COLO829 (cell line): Measurements from ENCODE around the gene GINS3.

ENCODE experiments used
- DNase-seq: peaks from one replicate; pipeline ENCODE4 v3.0.0; 2012; ENCODE audit warnings: low spot score

The GINS3 gene

GRCh38 chr16:58392215-58393137 lies at the start of gene GINS3:
Gene GINS3 (plus strand): TSS chr16:58392471. CDS start chr16:58392602, 131 bp downstream.
- DNase-seq, result peak; percentile 76

GRCh38 chr16:58343562-58343961 lies 48.7 kb upstream of the GINS3 start:
- no peak for DNase-seq

- no peak for DNase-seq
Measured at GRCh38 chr16:58345574-58346354, 46.5 kb upstream of the GINS3 start.

- no peak for DNase-seq
Measured at GRCh38 chr16:58346831-58347371, 45.4 kb upstream of the GINS3 start.

GRCh38 chr16:58348986-58349385 lies 43.3 kb upstream of the GINS3 start:
- DNase-seq, result no peak

GRCh38 chr16:58352690-58353089 lies 39.6 kb upstream of the GINS3 start:
- DNase-seq, result no peak

- no peak for DNase-seq
Measured at GRCh38 chr16:58360041-58360634, 32.1 kb upstream of the GINS3 start.

- DNase-seq, result no peak
Measured at GRCh38 chr16:58361726-58362125, 30.5 kb upstream of the GINS3 start.

GRCh38 chr16:58363746-58364393 lies 28.4 kb upstream of the GINS3 start:
- no peak for DNase-seq

- DNase-seq, result no peak
Measured at GRCh38 chr16:58365623-58366022, 26.6 kb upstream of the GINS3 start.

- DNase-seq, result peak; percentile 61
Measured at GRCh38 chr16:58366247-58367031, 25.8 kb upstream of the GINS3 start.

GRCh38 chr16:58367252-58367651 lies 25.0 kb upstream of the GINS3 start:
- DNase-seq, result no peak

- no peak for DNase-seq
Measured at GRCh38 chr16:58371841-58372240, 20.4 kb upstream of the GINS3 start.

- no peak for DNase-seq
Measured at GRCh38 chr16:58375386-58375785, 16.9 kb upstream of the GINS3 start.

- DNase-seq, result no peak
Measured at GRCh38 chr16:58377932-58378331, 14.3 kb upstream of the GINS3 start.

GRCh38 chr16:58378401-58378800 lies 13.9 kb upstream of the GINS3 start:
- peak; percentile 3 for DNase-seq

GRCh38 chr16:58379736-58380135 lies 12.5 kb upstream of the GINS3 start:
- no peak for DNase-seq

- no peak for DNase-seq
Measured at GRCh38 chr16:58381661-58382060, 10.6 kb upstream of the GINS3 start.

GRCh38 chr16:58384437-58385055 lies 7.7 kb upstream of the GINS3 start:
- no peak for DNase-seq

- DNase-seq, result no peak
Measured at GRCh38 chr16:58385218-58385773, 7.0 kb upstream of the GINS3 start.
